Measurements from ENCODE around the gene METAP2. TPM values are rescaled to one million over a fixed set of nuclear protein-coding genes. Genes with fewer than 3 reads are reported as not detected.

The METAP2 gene
- total and polyA plus RNA-seq, 2 of the 8 experiments (the other 6 are each of a cell fraction or from before 2014, with no cell fraction given): 41.3 to 114 TPM

GRCh38 chr12:95459310-95459709 lies 14.6 kb upstream of the METAP2 start (continued):
- TF ChIP-seq CTCF (IDR thresholded peaks at IDR 0.05; ENCODE audit: control extremely low read depth in 1 of 3, insufficient read depth in 1 of 3, low read depth in 1 of 3, low read length in 3 of 3): no peak
- TF ChIP-seq CHD1 (IDR thresholded peaks at IDR 0.05; ENCODE audit: low read depth, low read length): no peak

Measured in H1 (cell line).